Right atrium auricular region (tissue), 2 donors: ENCODE results near the gene SLC35G6. TPM values are rescaled to one million over a fixed set of nuclear protein-coding genes. Genes with fewer than 3 reads are reported as not detected.
"Not testable (repeated sequence)": the region's sequence is repeated elsewhere in the genome, so short reads cannot be mapped to it uniquely, and the experiment has no call there.

Experiments used
- DNase-seq: peaks from one replicate; pipeline ENCODE4 v3.0.0-alpha.2; 2019; ENCODE audit warnings: low spot score
- H3K27ac ChIP-seq, 2 donors: fragments of 200-600 bp; sonication (generic); 1 replicate in 1 of 2; 2 replicates in 1 of 2; pipeline ENCODE4 v1.5.1; 2016 to 2019
- H3K27me3 ChIP-seq, 2 donors: fragments of 200-600 bp; sonication (generic); one replicate each; pipeline versions ENCODE4 v1.5.1 to v1.6.0; 2017 to 2019
- H3K36me3 ChIP-seq: fragments of 200-600 bp; sonication (generic); one replicate; pipeline ENCODE4 v1.5.1; 2016
- H3K4me1 ChIP-seq, 2 donors: fragments of 200-600 bp; sonication (generic); one replicate each; pipeline versions ENCODE4 v1.5.1 to v1.6.0; 2017 to 2019
- H3K4me3 ChIP-seq, 2 donors: fragments of 200-600 bp; sonication (generic); 1 replicate in 1 of 2; 2 replicates in 1 of 2; pipeline ENCODE4 v1.5.1; 2017 to 2019; ENCODE audit warnings: mild to moderate bottlenecking in 1 of 2, moderate library complexity in 1 of 2
- H3K9me3 ChIP-seq, 2 donors: fragments of 200-600 bp; sonication (generic); one replicate each; pipeline ENCODE4 v1.5.1; 2019
- CTCF ChIP-seq, 2 donors: fragments of 200-600 bp; sonication (generic); IDR thresholded peaks; one replicate each; pipeline ENCODE4 v1.5.1; 2019; ENCODE audit warnings: antibody characterized with exemption in 2 of 2
- total RNA-seq, 2 donors: library from RNA; depleted of rRNA; stranded (reverse); fragments of >200 nt; gene quantifications; one replicate each; pipeline ENCODE4 v1.1.0, GENCODE V29; 2016

Gene SLC35G6
- total RNA-seq = not detected

- DNase-seq, H3K36me3 ChIP-seq, H3K4me3 ChIP-seq, H3K9me3 ChIP-seq, H3K27me3 ChIP-seq: not testable (repeated sequence)
- Histone ChIP-seq H3K4me1 (peaks cover 0 to 63% of the 10 kb centered on the region in 2 donors), H3K27ac (peak within 1 kb of the TSS; percentile 100)
These were observed at the start of gene SLC35G6 for GRCh38 chr17:7481275-7481674. Gene SLC35G6 (plus strand): TSS chr17:7481446. CDS start chr17:7481517, 71 bp downstream.

- Histone ChIP-seq H3K36me3 (no peaks in the 10 kb centered on the region), H3K4me3 (no peak overlapping the region), H3K27me3 (no peaks in the 10 kb centered on the region), H3K27ac (no peak overlapping the region), H3K9me3 (no peaks in the 10 kb centered on the region), H3K4me1 (peaks cover 0 to 21% of the 10 kb centered on the region in 2 donors)
- no peak for TF ChIP-seq CTCF (IDR thresholded peaks at IDR 0.05)
- DNase-seq = no peak
These were observed 49.0 kb upstream of the SLC35G6 start for GRCh38 chr17:7432296-7432695.

- DNase-seq = no peak
- peak overlapping the region; percentile 37 to 60 for H3K4me3 ChIP-seq
- H3K36me3 ChIP-seq = no peaks in the 10 kb centered on the region
- peak overlapping the region; percentile 83 to 85 for H3K27ac ChIP-seq
- H3K27me3 ChIP-seq = peaks cover 0 to 9% of the 10 kb centered on the region in 2 donors
- H3K9me3 ChIP-seq = no peaks in the 10 kb centered on the region
- peak in 1 of 2 donors; percentile 35 for TF ChIP-seq CTCF (IDR thresholded peaks at IDR 0.05)
- H3K4me1 ChIP-seq = peaks cover 0 to 56% of the 10 kb centered on the region in 2 donors
These were observed 45.3 kb upstream of the SLC35G6 start for GRCh38 chr17:7435676-7436555.

GRCh38 chr17:7436556-7437368, 44.5 kb upstream of the SLC35G6 start:
- Histone ChIP-seq H3K9me3 (no peaks in the 10 kb centered on the region), H3K4me1 (peaks cover 0 to 57% of the 10 kb centered on the region in 2 donors), H3K27me3 (peaks cover 0 to 9% of the 10 kb centered on the region in 2 donors), H3K4me3 (peak overlapping the region; percentile 42 to 60), H3K36me3 (no peaks in the 10 kb centered on the region), H3K27ac (peak overlapping the region; percentile 83 to 85)
- peak; percentile 81 to 98 for TF ChIP-seq CTCF (IDR thresholded peaks at IDR 0.05)
- peak; percentile 69 for DNase-seq

GRCh38 chr17:7437369-7437863, 43.8 kb upstream of the SLC35G6 start:
- Histone ChIP-seq H3K27ac (peak overlapping the region; percentile 83 to 85), H3K36me3 (no peaks in the 10 kb centered on the region), H3K4me1 (peaks cover 0 to 57% of the 10 kb centered on the region in 2 donors), H3K4me3 (peak overlapping the region; percentile 42 to 60), H3K9me3 (no peaks in the 10 kb centered on the region), H3K27me3 (peaks cover 0 to 9% of the 10 kb centered on the region in 2 donors)
- no peak for DNase-seq
- TF ChIP-seq CTCF (IDR thresholded peaks at IDR 0.05) = no peak
